NT2/D1 (cell line): ENCODE results near the gene VTI1A.

Source experiments
- DNase-seq: peaks from one replicate; pipeline ENCODE4 v3.0.0-alpha.2; 2011; ENCODE audit warnings: low read depth, low spot score
- H3K27me3 ChIP-seq: 2 replicates; pipeline ENCODE4 v1.6.0; 2011; ENCODE audit warnings: mild to moderate bottlenecking; ENCODE audit not compliant: insufficient read length, insufficient read depth
- H3K36me3 ChIP-seq: 2 replicates; pipeline ENCODE4 v1.6.1; 2011; ENCODE audit warnings: mild to moderate bottlenecking, low read length, mixed read lengths; ENCODE audit not compliant: insufficient read depth, insufficient read length
- H3K4me1 ChIP-seq: 2 replicates; pipeline ENCODE4 v1.5.1; 2011; ENCODE audit not compliant: insufficient read depth, insufficient read length
- H3K4me3 ChIP-seq: 2 replicates; pipeline ENCODE4 v1.5.1; 2011; ENCODE audit warnings: low read depth; ENCODE audit not compliant: insufficient read length
- H3K9ac ChIP-seq: 2 replicates; pipeline ENCODE4 v1.6.0; 2011; ENCODE audit warnings: low read depth; ENCODE audit not compliant: insufficient read length
- H3K9me3 ChIP-seq: 2 replicates; pipeline ENCODE4 v1.5.1; 2011; ENCODE audit warnings: mild to moderate bottlenecking, low read length; ENCODE audit not compliant: insufficient read depth
- SUZ12 ChIP-seq: IDR thresholded peaks from 2 replicates; pipeline ENCODE4 v1.6.1; 2011; ENCODE audit not compliant: insufficient read length, insufficient read depth; ENCODE audit errors: extremely low read depth
- YY1 ChIP-seq: IDR thresholded peaks from 2 replicates; pipeline ENCODE4 v1.6.1; 2011; ENCODE audit not compliant: insufficient read length, insufficient read depth
- ZNF274 ChIP-seq: IDR thresholded peaks from 2 replicates; pipeline ENCODE4 v1.6.1; 2011; ENCODE audit warnings: mild to moderate bottlenecking, low read depth, low read length

The VTI1A gene

DNA sequence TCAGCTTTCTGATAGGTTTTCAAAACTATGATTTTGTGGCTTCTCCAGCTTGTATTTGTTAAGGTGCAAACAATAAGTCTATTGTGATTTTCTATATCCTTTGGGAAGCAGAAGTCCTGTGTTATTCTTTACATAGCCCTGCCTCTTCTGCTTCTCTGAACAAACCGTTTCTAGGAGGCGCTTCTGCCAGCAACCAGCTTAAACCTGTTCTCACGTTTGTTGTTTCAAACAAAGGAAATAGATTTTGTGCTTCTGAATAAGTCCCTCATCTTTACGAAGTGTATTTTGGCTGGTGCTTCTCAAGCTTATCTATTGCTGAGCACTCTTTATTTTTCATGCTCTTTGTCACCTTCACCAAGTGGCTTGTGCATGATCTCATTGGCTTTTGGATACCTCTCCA lies 61.0 kb downstream of the VTI1A start:
- DNase-seq = no peak
- peaks cover 2% of the 10 kb centered on the region for H3K4me1 ChIP-seq
- TF ChIP-seq YY1 (no peak), ZNF274 (no peak)

DNA sequence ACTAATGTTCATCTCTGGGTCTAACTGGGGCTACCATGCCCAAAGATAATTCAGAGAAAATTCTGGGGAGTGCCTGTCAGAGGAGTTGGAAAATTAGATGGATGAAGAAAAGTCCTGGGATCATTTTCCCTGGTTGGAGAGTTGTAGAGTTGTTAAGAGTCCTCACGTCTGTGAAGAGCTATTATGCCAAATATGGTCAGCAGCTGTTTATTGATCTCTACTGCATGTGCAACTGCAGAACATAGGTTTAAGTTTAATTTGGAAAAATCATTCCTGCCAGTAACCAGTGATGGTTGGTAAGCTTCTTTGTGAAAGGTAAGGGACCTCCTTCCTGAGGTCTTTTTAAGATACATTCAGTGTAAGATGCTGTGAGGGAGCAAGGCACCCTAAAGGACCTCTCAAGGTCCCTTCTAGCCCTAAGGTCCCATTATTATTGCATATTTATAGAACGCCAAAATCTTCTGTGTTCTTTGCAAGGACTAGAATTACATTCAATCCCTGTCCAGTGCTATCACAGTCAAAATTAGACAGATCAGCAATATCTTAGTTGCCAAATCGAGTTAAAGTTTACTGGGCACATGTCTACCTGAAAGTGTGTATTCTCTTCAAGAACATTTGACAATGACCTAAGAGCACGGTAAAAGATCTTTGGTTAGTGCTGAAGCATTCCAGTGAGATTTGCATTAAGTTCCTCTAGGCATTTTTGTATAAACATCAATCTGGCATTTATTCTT lies 62.7 kb downstream of the VTI1A start:
- TF ChIP-seq SUZ12 (no peak), ZNF274 (no peak), YY1 (no peak)

More for the DNA sequence above, 61.0 kb downstream of the VTI1A start:
- H3K4me3 ChIP-seq = no peak overlapping the region
- H3K9me3 ChIP-seq = no peaks in the 10 kb centered on the region
- H3K36me3 ChIP-seq = no peaks in the 10 kb centered on the region
- no peaks in the 10 kb centered on the region for H3K27me3 ChIP-seq
- no peak overlapping the region for H3K9ac ChIP-seq

DNA sequence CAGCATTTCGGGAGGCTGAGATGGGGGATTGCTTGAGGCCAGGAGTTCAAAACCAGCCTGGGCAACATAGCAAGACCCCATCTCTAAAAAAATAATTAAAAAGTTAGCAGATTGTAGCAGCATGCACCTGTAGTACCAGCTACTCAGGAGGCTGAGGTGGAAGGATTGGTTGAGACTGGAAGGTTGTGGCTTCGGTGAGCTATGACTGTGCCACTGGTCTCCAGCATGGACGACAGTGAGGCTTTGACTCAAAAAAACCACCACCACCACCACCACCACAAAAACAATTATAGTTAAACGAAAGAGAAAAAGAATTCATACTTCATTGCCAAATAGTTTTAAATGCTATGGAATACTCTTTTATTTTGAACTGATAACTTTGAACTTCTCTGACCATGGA lies 63.4 kb downstream of the VTI1A start:
- Histone ChIP-seq H3K4me3 (no peak overlapping the region), H3K27me3 (no peaks in the 10 kb centered on the region), H3K9me3 (no peaks in the 10 kb centered on the region), H3K9ac (no peak overlapping the region), H3K36me3 (no peaks in the 10 kb centered on the region), H3K4me1 (peaks cover 2% of the 10 kb centered on the region)
- no peak for TF ChIP-seq ZNF274
- TF ChIP-seq SUZ12 = no peak
- no peak for TF ChIP-seq YY1
- no peak for DNase-seq

More for the DNA sequence above, 62.7 kb downstream of the VTI1A start:
- Histone ChIP-seq H3K9me3 (no peaks in the 10 kb centered on the region), H3K9ac (no peak overlapping the region), H3K4me3 (no peak overlapping the region), H3K36me3 (no peaks in the 10 kb centered on the region), H3K4me1 (peaks cover 2% of the 10 kb centered on the region), H3K27me3 (no peaks in the 10 kb centered on the region)
- no peak for DNase-seq

DNA sequence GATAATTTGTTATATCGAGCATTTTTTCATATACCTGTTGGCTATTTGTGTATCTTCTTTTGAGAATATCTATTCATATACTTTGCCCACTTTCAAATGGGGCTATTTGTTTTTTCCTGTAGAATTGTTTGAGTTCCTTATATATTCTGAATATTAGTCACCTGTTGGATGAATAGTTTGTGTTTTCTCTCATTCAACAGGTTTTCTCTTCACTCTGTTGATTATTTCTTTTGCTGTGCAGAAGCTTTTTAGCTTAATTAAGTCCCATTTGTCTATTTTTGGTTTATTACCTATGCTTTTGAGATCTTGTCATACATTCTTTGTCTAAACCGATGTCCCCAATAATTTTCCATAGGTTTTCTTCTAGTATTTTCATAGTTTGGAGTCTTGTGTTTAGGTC lies 65.3 kb downstream of the VTI1A start:
- no peak for DNase-seq
- no peak overlapping the region for H3K4me3 ChIP-seq
- peaks cover 2% of the 10 kb centered on the region for H3K4me1 ChIP-seq
- no peaks in the 10 kb centered on the region for H3K36me3 ChIP-seq
- no peaks in the 10 kb centered on the region for H3K9me3 ChIP-seq
- no peaks in the 10 kb centered on the region for H3K27me3 ChIP-seq
- TF ChIP-seq YY1 (no peak), SUZ12 (no peak), ZNF274 (no peak)
- no peak overlapping the region for H3K9ac ChIP-seq

DNA sequence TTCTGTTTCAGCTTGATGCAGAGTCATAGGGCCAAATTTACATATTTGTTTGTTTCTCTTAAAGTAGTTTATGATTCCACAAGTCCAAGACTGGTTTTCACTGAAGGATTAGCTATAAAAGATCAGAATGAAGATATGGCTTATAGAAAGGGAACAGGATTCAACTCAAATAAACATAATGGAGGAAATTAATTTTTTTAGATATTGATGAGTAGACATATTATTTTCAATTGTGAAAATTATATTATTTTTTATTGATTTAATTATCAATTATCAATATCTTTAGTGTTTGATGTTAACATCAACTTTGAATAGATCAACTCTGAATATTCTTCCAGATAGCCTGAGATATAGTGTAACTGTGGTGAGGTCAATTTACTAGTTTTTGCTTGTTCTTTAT lies 68.1 kb downstream of the VTI1A start:
- Histone ChIP-seq H3K4me1 (no peaks in the 10 kb centered on the region), H3K36me3 (no peaks in the 10 kb centered on the region), H3K9ac (no peak overlapping the region), H3K9me3 (no peaks in the 10 kb centered on the region), H3K27me3 (no peaks in the 10 kb centered on the region), H3K4me3 (no peak overlapping the region)
- DNase-seq = no peak
- TF ChIP-seq SUZ12 = no peak
- no peak for TF ChIP-seq YY1
- TF ChIP-seq ZNF274 = no peak

DNA sequence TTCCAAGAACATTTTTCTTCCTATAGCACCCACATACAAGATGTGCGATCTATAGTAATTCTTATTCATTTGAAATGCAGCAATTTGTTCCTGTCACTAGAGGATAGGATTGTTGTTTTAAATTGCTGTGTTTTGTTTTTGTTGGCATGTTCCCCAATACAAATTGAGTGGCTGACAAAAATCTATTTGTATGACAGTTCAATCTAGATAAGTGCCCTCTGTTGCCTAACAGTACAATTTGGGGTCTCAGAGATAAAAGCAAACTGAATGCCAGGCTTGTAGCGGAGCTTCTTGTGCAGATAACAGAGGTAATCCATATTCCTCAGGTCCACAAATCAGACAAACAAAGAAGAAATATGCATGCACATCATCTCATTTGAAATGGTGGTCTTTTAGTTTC lies 68.8 kb downstream of the VTI1A start:
- no peak for DNase-seq

DNA sequence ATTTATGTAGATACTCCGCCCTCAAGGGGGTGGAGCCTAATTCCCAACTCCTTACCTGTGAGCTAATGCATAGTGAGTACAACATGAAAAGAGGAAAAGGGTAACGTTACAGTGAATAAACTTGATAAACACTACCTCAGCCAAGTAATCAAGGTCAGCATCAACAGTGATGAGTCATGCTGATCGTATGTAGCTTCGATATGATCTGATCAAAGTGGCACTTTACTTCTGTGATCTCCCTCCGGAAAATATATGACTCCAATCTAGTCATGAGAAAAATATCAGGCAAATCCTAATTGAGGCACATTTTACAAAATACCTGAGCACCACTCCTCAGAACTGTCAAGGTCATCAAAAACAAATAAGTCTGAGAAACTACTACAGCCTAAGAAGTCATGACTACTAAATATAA lies 70.4 kb downstream of the VTI1A start:
- DNase-seq = no peak
- H3K27me3 ChIP-seq = no peaks in the 10 kb centered on the region
- H3K36me3 ChIP-seq = no peaks in the 10 kb centered on the region
- no peaks in the 10 kb centered on the region for H3K9me3 ChIP-seq
- H3K4me1 ChIP-seq = no peaks in the 10 kb centered on the region
- no peak overlapping the region for H3K4me3 ChIP-seq
- TF ChIP-seq YY1 (no peak), ZNF274 (no peak), SUZ12 (no peak)
- H3K9ac ChIP-seq = no peak overlapping the region

More for the DNA sequence above, 68.8 kb downstream of the VTI1A start:
- TF ChIP-seq ZNF274 (no peak), SUZ12 (no peak), YY1 (no peak)
- H3K4me3 ChIP-seq = no peak overlapping the region
- H3K4me1 ChIP-seq = no peaks in the 10 kb centered on the region
- H3K9me3 ChIP-seq = no peaks in the 10 kb centered on the region
- H3K36me3 ChIP-seq = no peaks in the 10 kb centered on the region
- H3K27me3 ChIP-seq = no peaks in the 10 kb centered on the region
- no peak overlapping the region for H3K9ac ChIP-seq

DNA sequence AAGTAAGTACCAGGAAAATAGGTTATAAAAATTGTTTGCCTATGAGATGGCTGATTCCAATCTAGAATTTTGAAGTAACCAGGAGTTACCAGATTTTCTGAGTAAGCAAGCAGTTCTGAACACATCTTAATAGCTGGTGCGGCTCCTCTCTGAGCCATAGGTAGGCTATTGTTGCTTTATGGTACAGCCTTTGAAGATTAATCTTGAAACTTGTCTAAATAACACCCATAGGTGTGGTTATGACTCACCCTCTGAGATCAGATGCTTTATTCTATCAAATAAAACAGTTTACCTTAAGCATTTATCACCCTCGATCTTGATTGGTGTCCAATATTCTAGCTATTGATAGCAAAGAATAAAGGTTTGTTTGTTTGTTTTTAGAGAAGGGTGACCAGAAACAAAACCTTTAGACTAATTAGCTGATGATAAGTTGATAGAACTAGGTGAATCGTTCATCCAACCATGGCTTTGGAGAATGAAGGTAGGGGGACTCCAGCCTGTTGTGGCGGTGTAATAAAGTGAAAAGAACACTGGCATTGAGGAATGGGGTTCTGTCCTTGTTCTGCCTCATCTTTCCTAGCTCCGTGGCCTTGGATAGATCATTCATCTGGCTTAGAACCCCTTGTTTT lies 72.2 kb downstream of the VTI1A start:
- no peaks in the 10 kb centered on the region for H3K9me3 ChIP-seq

More for the DNA sequence above, 72.2 kb downstream of the VTI1A start:
- no peak for DNase-seq
- TF ChIP-seq ZNF274 (no peak), SUZ12 (no peak), YY1 (no peak)
- Histone ChIP-seq H3K27me3 (no peaks in the 10 kb centered on the region), H3K4me1 (no peaks in the 10 kb centered on the region), H3K9ac (no peak overlapping the region), H3K36me3 (no peaks in the 10 kb centered on the region), H3K4me3 (no peak overlapping the region)
